22Rv1 (cell line): Measurements from ENCODE around the gene JADE2.
A peak's percentile ranks its signal among the peaks of the same experiment; 100 is the strongest.

ENCODE experiments used
- ZFX ChIP-seq: fragments of 450-650 bp; IDR thresholded peaks from 2 replicates; pipeline ENCODE4 v1.6.1; 2017; ENCODE audit warnings: antibody characterized with exemption, borderline replicate concordance
- TF ChIP-seq, protein P1 (sequence below): fragments of 450-650 bp; IDR thresholded peaks from 2 replicates; pipeline ENCODE4 v1.5.1; 2017; ENCODE audit warnings: mild to moderate bottlenecking

DNA sequence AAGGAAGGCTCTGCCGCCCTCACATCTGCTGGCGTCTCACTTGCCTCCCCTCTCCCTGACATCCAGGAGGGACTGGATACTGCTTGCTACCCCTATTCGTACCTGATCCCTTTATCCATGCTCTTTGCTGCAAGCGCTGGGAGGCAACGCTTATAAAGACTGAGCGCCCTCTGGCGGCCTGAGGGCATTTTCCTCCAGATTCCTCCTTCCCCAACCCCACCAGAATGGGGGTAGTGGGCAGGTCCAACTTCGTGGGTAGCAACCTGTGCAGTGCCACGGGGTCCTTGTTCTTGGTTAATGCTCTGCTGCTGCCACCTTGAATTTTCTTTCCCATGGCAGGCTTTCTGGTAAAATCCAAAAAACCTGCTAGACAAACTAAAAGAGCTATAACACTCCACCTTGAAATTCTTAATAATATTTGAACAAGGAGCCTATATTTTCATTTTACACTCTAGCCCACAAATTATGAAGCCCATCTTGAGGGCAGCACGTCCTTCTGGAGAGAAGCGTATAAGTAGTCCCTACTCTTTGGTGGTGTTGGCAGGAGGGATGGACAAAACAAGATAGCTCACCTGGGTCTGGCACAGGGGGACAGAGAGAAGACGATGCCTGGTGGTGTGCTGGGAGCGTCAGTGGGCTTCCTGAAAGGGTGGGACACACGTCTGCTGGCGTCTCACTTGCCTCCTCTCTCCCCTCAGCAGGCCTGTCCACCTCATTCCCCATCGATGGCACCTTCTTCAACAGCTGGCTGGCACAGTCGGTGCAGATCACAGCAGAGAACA, 52.5 kb downstream of the JADE2 start:
- TF ChIP-seq, protein P1, sequence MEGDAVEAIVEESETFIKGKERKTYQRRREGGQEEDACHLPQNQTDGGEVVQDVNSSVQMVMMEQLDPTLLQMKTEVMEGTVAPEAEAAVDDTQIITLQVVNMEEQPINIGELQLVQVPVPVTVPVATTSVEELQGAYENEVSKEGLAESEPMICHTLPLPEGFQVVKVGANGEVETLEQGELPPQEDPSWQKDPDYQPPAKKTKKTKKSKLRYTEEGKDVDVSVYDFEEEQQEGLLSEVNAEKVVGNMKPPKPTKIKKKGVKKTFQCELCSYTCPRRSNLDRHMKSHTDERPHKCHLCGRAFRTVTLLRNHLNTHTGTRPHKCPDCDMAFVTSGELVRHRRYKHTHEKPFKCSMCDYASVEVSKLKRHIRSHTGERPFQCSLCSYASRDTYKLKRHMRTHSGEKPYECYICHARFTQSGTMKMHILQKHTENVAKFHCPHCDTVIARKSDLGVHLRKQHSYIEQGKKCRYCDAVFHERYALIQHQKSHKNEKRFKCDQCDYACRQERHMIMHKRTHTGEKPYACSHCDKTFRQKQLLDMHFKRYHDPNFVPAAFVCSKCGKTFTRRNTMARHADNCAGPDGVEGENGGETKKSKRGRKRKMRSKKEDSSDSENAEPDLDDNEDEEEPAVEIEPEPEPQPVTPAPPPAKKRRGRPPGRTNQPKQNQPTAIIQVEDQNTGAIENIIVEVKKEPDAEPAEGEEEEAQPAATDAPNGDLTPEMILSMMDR: peak; percentile 92
- no peak for TF ChIP-seq ZFX
